Hepatocyte (in vitro differentiated cells): ENCODE measurements around the gene TPM2.

Experiments used
- CTCF ChIP-seq: fragments of 200-600 bp; sonication (generic); IDR thresholded peaks from 2 replicates; pipeline ENCODE4 v1.5.1; 2016; ENCODE audit warnings: antibody characterized with exemption, mild to moderate bottlenecking; ENCODE audit not compliant: poor library complexity
- EZH2 ChIP-seq: fragments of 200-600 bp; sonication (generic); IDR thresholded peaks from 2 replicates; pipeline ENCODE4 v1.6.1; 2016; ENCODE audit warnings: antibody characterized with exemption, mild to moderate bottlenecking, borderline replicate concordance

GRCh38 chr9:35714123-35714522 is 24.4 kb upstream of the TPM2 start:
- TF ChIP-seq CTCF (no peak), EZH2 (no peak)
